Cardiac atrium fibroblast (primary cell): Measurements from ENCODE around the gene LCE3E. TPM values are rescaled to one million over a fixed set of nuclear protein-coding genes. Genes with fewer than 3 reads are reported as not detected.

ENCODE experiments used
- total RNA-seq: library from RNA; depleted of rRNA; stranded (reverse); fragments of >200 nt; gene quantifications from 2 replicates; pipeline ENCODE4 v1.2.3, GENCODE V29; 2015

Gene LCE3E, protein sequence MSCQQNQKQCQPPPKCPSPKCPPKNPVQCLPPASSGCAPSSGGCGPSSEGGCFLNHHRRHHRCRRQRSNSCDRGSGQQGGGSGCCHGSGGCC
- total RNA-seq, result not detected in 2 replicates

DNA sequence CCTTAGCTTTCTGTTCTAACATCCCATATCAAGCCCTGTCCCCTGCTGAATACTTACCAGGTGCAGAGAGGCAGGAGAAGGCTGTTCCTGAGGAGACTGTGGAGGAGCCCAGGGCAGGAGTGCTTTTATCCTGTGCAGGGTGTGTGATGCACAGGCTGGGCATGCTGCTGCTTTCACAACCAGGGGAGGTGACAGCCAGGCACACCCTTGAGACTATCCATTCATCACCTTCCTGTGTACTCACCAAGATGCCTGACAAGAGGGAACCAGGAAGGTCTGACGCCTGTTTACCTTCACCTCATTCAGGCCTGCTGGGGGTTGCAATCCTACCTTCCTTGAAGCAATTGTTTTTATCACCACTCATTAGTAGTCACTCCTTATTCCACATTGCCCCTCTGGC lies at the start of gene LCE3E:
Gene LCE3E (minus strand): TSS at position 100 of the 400 bp plus-strand sequence. CDS start 572 bp downstream, outside the sequence.

DNA sequence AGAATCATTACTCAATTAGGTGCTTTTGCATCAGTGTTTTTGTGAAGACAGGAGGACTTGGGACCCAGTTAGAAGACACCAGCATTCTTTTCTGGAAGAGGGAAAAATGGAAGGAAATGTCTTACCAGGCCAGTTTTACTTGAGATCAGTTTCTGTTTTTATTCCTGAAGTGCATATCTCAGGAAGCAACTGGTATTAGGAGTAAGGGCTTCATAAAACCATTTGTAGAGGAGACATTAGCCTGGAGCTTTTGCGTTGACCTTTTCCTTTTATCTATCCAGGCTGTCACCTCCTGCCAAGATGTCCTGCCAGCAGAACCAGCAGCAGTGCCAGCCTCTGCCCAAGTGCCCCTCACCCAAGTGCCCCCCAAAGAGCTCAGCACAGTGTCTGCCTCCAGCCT lies 46.9 kb upstream of the LCE3E start, which contains the start of gene LCE3B:
Gene LCE3B (plus strand): TSS at position 301 of the 400 bp plus-strand sequence. CDS start 0 bp downstream, at position 301.

DNA sequence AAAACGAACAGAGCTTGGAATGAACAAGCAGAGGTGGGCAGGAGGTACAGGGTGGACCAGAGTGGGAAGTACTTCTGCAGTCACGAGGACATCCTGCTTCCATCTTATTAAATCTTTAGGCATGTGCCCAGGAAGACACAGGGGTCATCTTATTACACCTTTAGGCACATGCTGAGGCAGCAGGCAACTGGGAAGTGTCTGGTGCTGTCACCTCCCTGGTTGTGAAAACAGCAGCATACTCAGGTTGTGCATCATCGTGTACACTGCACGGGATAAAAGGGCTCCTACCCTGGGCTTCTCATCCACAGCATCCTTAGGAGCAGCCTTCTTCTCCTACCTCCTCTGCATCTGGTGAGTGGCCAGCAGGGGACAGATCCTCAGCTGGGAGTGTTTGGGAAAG lies 33.4 kb upstream of the LCE3E start, which contains the start of gene LCE3C:
Gene LCE3C (plus strand): TSS at position 301 of the 400 bp plus-strand sequence. CDS start 498 bp downstream, outside the sequence.

DNA sequence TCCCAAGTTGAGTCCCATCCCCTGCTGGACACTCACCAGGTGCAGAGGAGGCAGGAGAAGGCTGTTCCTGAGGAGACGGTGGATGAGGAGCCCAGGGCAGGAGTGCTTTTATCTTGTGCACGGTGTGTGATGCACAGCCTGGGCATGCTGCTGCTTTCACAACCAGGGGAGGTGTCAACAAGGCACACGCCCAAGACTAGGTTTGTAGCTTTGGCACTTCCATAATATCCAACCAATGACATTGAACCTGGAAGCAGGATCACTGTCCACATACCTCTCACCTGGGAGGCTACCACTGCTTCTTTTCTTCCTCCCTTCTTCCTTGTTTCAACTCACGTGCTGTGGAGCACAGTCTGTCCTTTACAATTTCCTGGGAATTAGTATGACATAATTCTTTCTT lies 13.9 kb upstream of the LCE3E start, which contains the start of gene LCE3D:
Gene LCE3D (minus strand): TSS at position 84 of the 400 bp plus-strand sequence. CDS start 580 bp downstream, outside the sequence.

Other genes with a start within 250 kb of the LCE3E start
- gene FLG, start 241.5 kb downstream of the LCE3E start, total RNA-seq, result not detected in 2 replicates
- gene FLG2, start 206.8 kb downstream of the LCE3E start, total RNA-seq, result not detected in 2 replicates
- gene CRNN, start 152.5 kb downstream of the LCE3E start, total RNA-seq, result not detected in 2 replicates
- gene LCE5A, start 56.0 kb downstream of the LCE3E start, total RNA-seq, result not detected in 2 replicates
- gene CRCT1, start 52.3 kb downstream of the LCE3E start, total RNA-seq, result not detected in 2 replicates
- not detected in 2 replicates for gene LCE3D, start 13.7 kb upstream of the LCE3E start, total RNA-seq
- not detected in 2 replicates for gene LCE3C, start 33.5 kb upstream of the LCE3E start, total RNA-seq
- gene LCE3B, start 47.0 kb upstream of the LCE3E start, total RNA-seq, result not detected in 2 replicates
- not detected in 2 replicates for gene LCE3A, start 56.3 kb upstream of the LCE3E start, total RNA-seq
- not detected in 2 replicates for gene LCE2D, start 96.6 kb upstream of the LCE3E start, total RNA-seq
- gene LCE2C, start 108.5 kb upstream of the LCE3E start, total RNA-seq, result not detected in 2 replicates
- not detected in 2 replicates for gene LCE2B, start 119.3 kb upstream of the LCE3E start, total RNA-seq
- gene LCE2A, start 131.6 kb upstream of the LCE3E start, total RNA-seq, result not detected in 2 replicates
- gene LCE4A, start 141.4 kb upstream of the LCE3E start, total RNA-seq, result not detected in 2 replicates
- not detected in 2 replicates for gene KPRP, start 191.2 kb upstream of the LCE3E start, total RNA-seq
- not detected in 2 replicates for gene LCE1F, start 208.4 kb upstream of the LCE3E start, total RNA-seq
- gene LCE1E, start 219.5 kb upstream of the LCE3E start, total RNA-seq, result not detected in 2 replicates
- gene LCE1D, start 229.9 kb upstream of the LCE3E start, total RNA-seq, result not detected in 2 replicates
- gene LCE1C, start 239.9 kb upstream of the LCE3E start, total RNA-seq, result not detected in 2 replicates
- not detected in 2 replicates for gene LCE1B, start 245.2 kb upstream of the LCE3E start, total RNA-seq